Peyer's patch (tissue), 4 donors: ENCODE data around the gene UBASH3B.

ENCODE experiments used
- POLR2A ChIP-seq, 2 donors: fragments of 450-650 bp; IDR thresholded peaks; one replicate each; pipeline ENCODE4 v1.5.1; 2017; ENCODE audit warnings: antibody characterized with exemption in 2 of 2, mild to moderate bottlenecking in 2 of 2, moderate library complexity in 2 of 2
- TF ChIP-seq, protein P1 (sequence below), 6 experiments: fragments of 450-650 bp in 4 of 6; fragments of 200-600 bp in 2 of 6; sonication (generic) in 1 of 6; IDR thresholded peaks; one replicate each; pipeline ENCODE4 v1.5.1; 2017 to 2019; ENCODE audit warnings: antibody characterized with exemption in 6 of 6, mild to moderate bottlenecking in 3 of 6, moderate library complexity in 1 of 6

DNA sequence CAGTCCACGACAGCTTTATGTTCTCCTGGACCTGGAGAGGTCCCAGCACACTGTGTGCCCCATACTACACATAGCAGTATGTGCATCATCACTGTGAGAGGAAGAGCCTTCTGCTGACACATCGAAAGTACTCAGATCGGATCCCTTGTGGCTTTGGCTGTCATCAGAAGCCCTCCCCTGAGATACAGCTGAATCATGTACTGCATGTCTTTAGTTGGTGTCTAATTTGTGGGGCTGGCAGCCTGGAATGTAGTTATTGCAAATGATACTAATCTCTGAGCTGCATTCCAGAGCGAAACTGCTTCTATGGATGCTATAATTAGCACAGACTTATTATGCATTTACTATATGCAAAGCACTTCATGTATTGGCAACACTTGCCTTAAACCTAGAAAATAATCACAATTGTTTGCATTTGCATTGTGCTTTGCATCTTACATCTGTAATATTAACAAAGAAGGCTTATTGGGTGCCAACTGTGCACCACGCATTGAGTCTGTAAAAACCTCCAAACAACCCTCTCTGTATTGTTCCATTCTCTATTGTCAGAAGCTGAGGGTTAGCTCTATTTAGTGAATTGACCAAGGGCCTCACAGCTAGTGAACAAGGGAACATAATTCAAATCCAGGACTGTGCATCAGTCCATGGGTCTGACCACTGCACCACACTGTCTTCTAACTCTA, 93.6 kb downstream of the UBASH3B start:
- TF ChIP-seq, protein P1, sequence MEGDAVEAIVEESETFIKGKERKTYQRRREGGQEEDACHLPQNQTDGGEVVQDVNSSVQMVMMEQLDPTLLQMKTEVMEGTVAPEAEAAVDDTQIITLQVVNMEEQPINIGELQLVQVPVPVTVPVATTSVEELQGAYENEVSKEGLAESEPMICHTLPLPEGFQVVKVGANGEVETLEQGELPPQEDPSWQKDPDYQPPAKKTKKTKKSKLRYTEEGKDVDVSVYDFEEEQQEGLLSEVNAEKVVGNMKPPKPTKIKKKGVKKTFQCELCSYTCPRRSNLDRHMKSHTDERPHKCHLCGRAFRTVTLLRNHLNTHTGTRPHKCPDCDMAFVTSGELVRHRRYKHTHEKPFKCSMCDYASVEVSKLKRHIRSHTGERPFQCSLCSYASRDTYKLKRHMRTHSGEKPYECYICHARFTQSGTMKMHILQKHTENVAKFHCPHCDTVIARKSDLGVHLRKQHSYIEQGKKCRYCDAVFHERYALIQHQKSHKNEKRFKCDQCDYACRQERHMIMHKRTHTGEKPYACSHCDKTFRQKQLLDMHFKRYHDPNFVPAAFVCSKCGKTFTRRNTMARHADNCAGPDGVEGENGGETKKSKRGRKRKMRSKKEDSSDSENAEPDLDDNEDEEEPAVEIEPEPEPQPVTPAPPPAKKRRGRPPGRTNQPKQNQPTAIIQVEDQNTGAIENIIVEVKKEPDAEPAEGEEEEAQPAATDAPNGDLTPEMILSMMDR (IDR thresholded peaks at IDR 0.05) = no peak
- TF ChIP-seq POLR2A (IDR thresholded peaks at IDR 0.05) = peak in 1 of 2 donors; percentile 7
